ENCODE data around the gene EPS8.

GRCh38 chr12:15787778-15788177 lies 1.4 kb downstream of the EPS8 start:
- no peak for TF ChIP-seq CTCF (IDR thresholded peaks at IDR 0.05; ENCODE audit: low read length)
- no peak for TF ChIP-seq EZH2 (optimal IDR thresholded peaks at IDR 0.05; ENCODE audit: low read depth, low read length)
- no peak for TF ChIP-seq EZH2phosphoT487 (IDR thresholded peaks at IDR 0.05; ENCODE audit: low read length)

All from MM.1S (cell line).